Mesenchymal stem cell (in vitro differentiated cells and primary cell): ENCODE data around the gene NPHP1. TPM values are rescaled to one million over a fixed set of nuclear protein-coding genes. Genes with fewer than 3 reads are reported as not detected.
A peak's percentile ranks its signal among the peaks of the same experiment; 100 is the strongest.
"Not testable (repeated sequence)": the region's sequence is repeated elsewhere in the genome, so short reads cannot be mapped to it uniquely, and the experiment has no call there.

Experiments used
- DNase-seq: peaks from one replicate; pipeline ENCODE4 v3.0.0-alpha.2; 2013
- H2AFZ ChIP-seq: one replicate; pipeline ENCODE4 v1.6.1; 2013; ENCODE audit warnings: low read depth, mild to moderate bottlenecking, control low read depth, inconsistent platforms, low read length, moderate library complexity
- H2AK5ac ChIP-seq: 2 replicates; pipeline ENCODE4 v1.6.1; 2013; ENCODE audit warnings: low read length, moderate library complexity, mild to moderate bottlenecking, inconsistent platforms; ENCODE audit not compliant: severe bottlenecking
- H2BK120ac ChIP-seq: one replicate; pipeline ENCODE4 v1.6.1; 2013; ENCODE audit warnings: low read depth, mild to moderate bottlenecking, inconsistent platforms, low read length, moderate library complexity
- H2BK12ac ChIP-seq, 2 experiments: one replicate each; pipeline ENCODE4 v1.6.1; 2013; ENCODE audit warnings: inconsistent platforms in 2 of 2, low read length in 2 of 2, mild to moderate bottlenecking in 2 of 2, moderate library complexity in 2 of 2, control low read depth in 1 of 2
- H2BK15ac ChIP-seq: one replicate; pipeline ENCODE4 v1.6.1; 2013; ENCODE audit warnings: mild to moderate bottlenecking, low read depth, inconsistent platforms; ENCODE audit not compliant: poor library complexity, severe bottlenecking
- H2BK5ac ChIP-seq: 2 replicates; pipeline ENCODE4 v1.6.1; 2013; ENCODE audit warnings: low read depth, mild to moderate bottlenecking, low read length, control low read depth, inconsistent platforms; ENCODE audit not compliant: poor library complexity, severe bottlenecking
- H3K14ac ChIP-seq, 2 experiments: one replicate each; pipeline ENCODE4 v1.6.1; 2013; ENCODE audit warnings: inconsistent platforms in 2 of 2, low read length in 2 of 2, control low read depth in 1 of 2, mild to moderate bottlenecking in 1 of 2, moderate library complexity in 1 of 2
- H3K18ac ChIP-seq, 2 experiments: one replicate each; pipeline ENCODE4 v1.6.1; 2013; ENCODE audit warnings: inconsistent platforms in 2 of 2, low read length in 2 of 2, control low read depth in 1 of 2, low read depth in 1 of 2, mild to moderate bottlenecking in 1 of 2
- H3K23ac ChIP-seq, 2 experiments: one replicate each; pipeline ENCODE4 v1.6.1; 2013; ENCODE audit warnings: inconsistent platforms in 2 of 2, low read length in 2 of 2, mild to moderate bottlenecking in 2 of 2, moderate library complexity in 2 of 2, control low read depth in 1 of 2
- H3K27ac ChIP-seq: 2 replicates; pipeline ENCODE4 v1.5.1; 2013; ENCODE audit warnings: mild to moderate bottlenecking, moderate library complexity, low read length, control low read depth, inconsistent platforms; ENCODE audit not compliant: poor library complexity, severe bottlenecking
- H3K27me3 ChIP-seq, 2 experiments: 2 replicates each; pipeline versions ENCODE4 v1.6.1 to v1.7.0; 2013; ENCODE audit warnings: low read length in 2 of 2, mild to moderate bottlenecking in 2 of 2, moderate library complexity in 2 of 2, control low read depth in 1 of 2, inconsistent platforms in 1 of 2; ENCODE audit not compliant: control insufficient read depth in 1 of 2, insufficient read depth in 1 of 2
- H3K36me3 ChIP-seq, 2 experiments: 2 replicates each; pipeline versions ENCODE4 v1.6.1 to v1.7.0; 2013; ENCODE audit warnings: low read length in 2 of 2, control low read depth in 1 of 2, inconsistent platforms in 1 of 2, low read depth in 1 of 2, mild to moderate bottlenecking in 1 of 2; ENCODE audit not compliant: insufficient read depth in 2 of 2, control insufficient read depth in 1 of 2
- H3K4ac ChIP-seq, 2 experiments: one replicate each; pipeline ENCODE4 v1.6.1; 2013; ENCODE audit warnings: inconsistent platforms in 2 of 2, low read length in 2 of 2, mild to moderate bottlenecking in 2 of 2, moderate library complexity in 2 of 2, control low read depth in 1 of 2, low read depth in 1 of 2
- H3K4me1 ChIP-seq: 2 replicates; pipeline ENCODE4 v1.6.1; 2013; ENCODE audit warnings: low read depth, low read length, control low read depth; ENCODE audit not compliant: control insufficient read depth, insufficient read depth
- H3K4me2 ChIP-seq: 2 replicates; pipeline ENCODE4 v1.6.1; 2013; ENCODE audit warnings: low read length, mild to moderate bottlenecking, inconsistent platforms; ENCODE audit not compliant: poor library complexity, severe bottlenecking
- H3K4me3 ChIP-seq, 2 experiments: 2 replicates each; pipeline versions ENCODE4 v1.5.1 to v1.7.0; 2013; ENCODE audit warnings: low read length in 2 of 2, mild to moderate bottlenecking in 2 of 2, control low read depth in 1 of 2, low read depth in 1 of 2; ENCODE audit not compliant: insufficient read depth in 1 of 2
- H3K79me1 ChIP-seq: replicated peaks from 2 replicates; pipeline ENCODE4 v1.6.1; 2013; ENCODE audit warnings: mild to moderate bottlenecking, control low read depth, low read length, inconsistent platforms; ENCODE audit not compliant: poor library complexity, severe bottlenecking
- H3K9ac ChIP-seq: 2 replicates; pipeline ENCODE4 v1.7.0; 2013; ENCODE audit warnings: mild to moderate bottlenecking, low read length, moderate library complexity
- H3K9me3 ChIP-seq: 2 replicates; pipeline ENCODE4 v1.7.0; 2013; ENCODE audit warnings: mild to moderate bottlenecking, low read length; ENCODE audit not compliant: control insufficient read depth
- H4K8ac ChIP-seq: one replicate; pipeline ENCODE4 v1.6.1; 2013; ENCODE audit warnings: inconsistent platforms, mild to moderate bottlenecking, low read length, moderate library complexity
- H4K91ac ChIP-seq: one replicate; pipeline ENCODE4 v1.6.1; 2013; ENCODE audit warnings: mild to moderate bottlenecking, low read length, inconsistent platforms
- WGBS: methylation state at CpG from one replicate; pipeline ENCODE4 v1.1.7; 2013; ENCODE audit warnings: mixed read lengths; 5-methylcytosine and 5-hydroxymethylcytosine counted together
- polyA plus RNA-seq, 2 experiments: library from polyadenylated mRNA; stranded (reverse); fragments of 200-250 nt; gene quantifications; one replicate each; pipeline ENCODE4 v1.2.3, GENCODE V29; 2013

The NPHP1 gene
- polyA plus RNA-seq (2013, experiment 1 of 2): 6.8 TPM
- 6.0 TPM for polyA plus RNA-seq (2013, experiment 2 of 2)

- no peak within 1 kb of the TSS for H3K4ac ChIP-seq
- H4K91ac ChIP-seq: peak within 1 kb of the TSS; percentile 39
- H2BK15ac ChIP-seq: peak within 1 kb of the TSS; percentile 83
- H3K23ac ChIP-seq: no peak within 1 kb of the TSS
- H4K8ac ChIP-seq: peak within 1 kb of the TSS; percentile 99
- peaks cover 3% of the 10 kb centered on the region for H3K4me1 ChIP-seq
- no peak within 1 kb of the TSS for H2AK5ac ChIP-seq
- no peak within 1 kb of the TSS for H2BK120ac ChIP-seq
- H3K9ac ChIP-seq: peak within 1 kb of the TSS; percentile 96
- no peaks in the 10 kb centered on the region for H3K27me3 ChIP-seq
- H3K79me1 ChIP-seq: peaks cover 8% of the 10 kb centered on the region
- H3K4me2 ChIP-seq: peak within 1 kb of the TSS; percentile 97
- H2BK5ac ChIP-seq: no peak within 1 kb of the TSS
- no peak within 1 kb of the TSS for H2BK12ac ChIP-seq
- peak; percentile 88 for DNase-seq
- H3K9me3 ChIP-seq: no peaks in the 10 kb centered on the region
- 4% methylated on average over 38 of the region's 43 CpGs for WGBS
- peaks cover 0 to 12% of the 10 kb centered on the region in 2 experiments for H3K36me3 ChIP-seq
- peak within 1 kb of the TSS in 1 of 2 experiments; percentile 45 for H3K14ac ChIP-seq
- H3K27ac ChIP-seq: no peak within 1 kb of the TSS
- H3K4me3 ChIP-seq: peak within 1 kb of the TSS; percentile 91 to 93
- peak within 1 kb of the TSS; percentile 43 to 84 for H3K18ac ChIP-seq
- peak within 1 kb of the TSS; percentile 91 for H2AFZ ChIP-seq
Measured at GRCh38 chr2:110204408-110205385, at the start of gene NPHP1. Gene NPHP1 (minus strand): TSS chr2:110205013. CDS start chr2:110204968, 45 bp downstream.

DNA sequence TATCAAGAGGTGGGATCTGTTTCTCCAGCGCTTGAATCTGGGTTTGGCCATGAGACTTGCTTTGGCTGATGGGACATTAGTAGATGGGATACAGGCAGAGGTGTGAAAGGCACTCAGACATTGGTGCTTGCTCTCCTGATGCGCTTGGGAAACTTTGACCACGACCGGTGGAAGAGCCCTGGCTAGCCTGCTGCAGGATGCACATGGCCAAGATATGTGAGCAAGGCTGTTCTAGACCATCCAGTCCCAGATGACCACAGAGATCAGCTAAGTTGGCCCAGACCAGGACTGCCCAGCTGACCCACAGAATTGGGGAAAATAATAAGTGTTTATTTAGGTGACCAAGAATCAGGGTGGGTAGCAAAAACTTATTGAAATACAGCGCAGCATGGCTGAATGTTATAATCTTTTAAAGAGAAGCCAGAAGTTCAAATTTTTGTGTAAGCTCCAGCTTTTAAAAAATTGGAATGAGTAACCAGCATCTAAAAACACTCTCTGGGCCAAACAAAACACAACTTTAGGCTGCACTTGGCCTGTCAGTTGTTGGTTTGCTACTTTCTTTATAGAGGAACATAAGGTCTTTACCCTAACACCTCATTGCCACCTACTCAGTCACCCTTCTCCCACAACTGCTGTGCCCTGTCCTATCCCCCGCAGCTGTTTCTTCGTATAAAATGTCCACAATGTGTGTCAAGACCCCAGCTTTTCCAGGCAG, 43.4 kb upstream of the NPHP1 start:
- H3K27ac ChIP-seq, H3K27me3 ChIP-seq, H2AK5ac ChIP-seq, H2BK15ac ChIP-seq, H2BK120ac ChIP-seq, H3K9ac ChIP-seq, H4K8ac ChIP-seq, H3K79me1 ChIP-seq, H3K4me3 ChIP-seq, H3K4me1 ChIP-seq, H3K23ac ChIP-seq, H3K14ac ChIP-seq, H4K91ac ChIP-seq, DNase-seq, H2BK12ac ChIP-seq, H3K4ac ChIP-seq, H2AFZ ChIP-seq, H3K36me3 ChIP-seq, H2BK5ac ChIP-seq, H3K4me2 ChIP-seq, H3K18ac ChIP-seq, H3K9me3 ChIP-seq: not testable (repeated sequence)
- 80% methylated on average over 1 of the region's 7 CpGs for WGBS

DNA sequence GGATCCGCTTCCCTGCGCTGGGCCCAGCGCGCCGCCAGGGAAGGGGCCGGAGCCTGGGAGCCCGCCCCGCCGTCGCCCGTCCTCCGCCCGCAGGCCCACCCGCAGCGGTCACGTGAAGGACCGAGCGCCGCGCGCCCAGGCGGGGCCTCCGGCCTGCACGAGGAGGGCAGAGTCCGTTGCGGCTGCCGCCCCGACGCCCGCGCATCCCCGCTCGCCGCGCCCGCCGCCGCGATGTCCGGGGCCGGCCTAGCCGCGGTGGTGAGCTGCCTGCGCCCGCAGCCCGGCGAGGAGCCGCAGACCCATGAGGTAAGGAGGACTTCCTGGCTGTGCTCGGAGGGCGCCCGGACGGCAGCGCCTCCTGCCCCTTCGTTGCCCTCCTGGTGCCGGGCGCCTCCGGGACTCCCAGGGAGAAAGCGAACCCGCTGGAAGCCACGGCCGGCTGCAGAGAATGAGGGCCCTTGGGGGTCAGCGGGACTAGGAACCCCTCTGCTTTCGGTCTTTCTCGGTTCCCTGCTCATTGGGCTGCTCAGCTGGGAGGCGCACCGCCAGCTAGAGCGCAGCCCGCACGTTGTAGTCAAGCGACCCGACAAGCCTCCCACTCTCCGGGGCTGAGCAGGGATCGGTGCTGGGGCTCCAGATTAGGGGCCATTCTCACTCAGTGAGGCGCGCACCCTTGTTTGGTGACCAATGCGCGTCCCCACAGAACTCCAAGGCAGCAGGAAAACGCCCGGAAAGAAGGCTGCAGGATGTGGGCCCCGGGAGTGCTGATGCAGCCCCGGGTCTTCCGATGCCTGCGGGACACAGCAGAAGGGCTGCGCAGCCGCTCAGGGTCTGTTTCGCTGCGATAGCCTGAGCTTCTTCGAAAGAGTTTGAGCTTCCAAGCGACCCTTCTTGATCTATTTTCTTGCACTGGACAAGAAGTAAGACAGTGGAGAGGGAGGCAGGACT, 40.9 kb upstream of the NPHP1 start:
- not testable (repeated sequence) for H3K4me1 ChIP-seq, DNase-seq, H2BK5ac ChIP-seq, H3K4me2 ChIP-seq, H4K91ac ChIP-seq, H3K9ac ChIP-seq, H3K4me3 ChIP-seq, H2BK12ac ChIP-seq, H3K18ac ChIP-seq, H2BK120ac ChIP-seq, H3K27me3 ChIP-seq, H4K8ac ChIP-seq, H3K14ac ChIP-seq, H2AFZ ChIP-seq, H3K27ac ChIP-seq, H2BK15ac ChIP-seq, H3K23ac ChIP-seq, H3K36me3 ChIP-seq, H3K79me1 ChIP-seq, H3K4ac ChIP-seq, H3K9me3 ChIP-seq, H2AK5ac ChIP-seq
- WGBS: no CpG with 5 or more reads among the region's 89 CpGs
